ENCODE measurements around the gene PGLYRP4.

GRCh38 chr1:153367090-153367489 lies 18.4 kb upstream of the PGLYRP4 start:
- TF ChIP-seq CTCF (IDR thresholded peaks at IDR 0.05; ENCODE audit: low read depth, low read length, poor library complexity, severe bottlenecking) (no peak), EZH2phosphoT487 (IDR thresholded peaks at IDR 0.05; ENCODE audit: borderline replicate concordance, low read length) (no peak)

Data from DOHH2 (cell line).